Uterus (tissue), 4 donors: Measurements from ENCODE around the gene PIK3CB. TPM values are rescaled to one million over a fixed set of nuclear protein-coding genes. Genes with fewer than 3 reads are reported as not detected.

ENCODE experiments used
- DNase-seq, 2 donors: peaks; one replicate each; pipeline ENCODE4 v3.0.0-alpha.2; 2019 to 2020
- H3K27ac ChIP-seq, 2 donors: fragments of 200-600 bp; sonication (generic); 1 replicate in 1 of 2; 2 replicates in 1 of 2; pipeline ENCODE4 v1.5.1; 2016 to 2018
- H3K27me3 ChIP-seq, 2 donors: fragments of 200-600 bp; sonication (generic); one replicate each; pipeline ENCODE4 v1.5.1; 2018 to 2019; ENCODE audit warnings: control low read depth in 1 of 2
- H3K36me3 ChIP-seq, 2 donors: fragments of 200-600 bp; sonication (generic); one replicate each; pipeline ENCODE4 v1.5.1; 2019; ENCODE audit warnings: control low read depth in 1 of 2
- H3K4me1 ChIP-seq, 2 donors: fragments of 200-600 bp; sonication (generic); one replicate each; pipeline ENCODE4 v1.5.1; 2018 to 2019; ENCODE audit warnings: control low read depth in 1 of 2
- H3K4me3 ChIP-seq, 2 donors: fragments of 200-600 bp; sonication (generic); 1 replicate in 1 of 2; 2 replicates in 1 of 2; pipeline ENCODE4 v1.5.1; 2018 to 2019; ENCODE audit warnings: mild to moderate bottlenecking in 1 of 2
- H3K9me3 ChIP-seq, 2 donors: fragments of 200-600 bp; sonication (generic); one replicate each; pipeline ENCODE4 v1.5.1; 2019; ENCODE audit warnings: control low read depth in 1 of 2
- POLR2A ChIP-seq, 2 donors: fragments of 450-650 bp; IDR thresholded peaks; one replicate each; pipeline ENCODE4 v1.6.1; 2016; ENCODE audit warnings: antibody characterized with exemption in 2 of 2, mild to moderate bottlenecking in 1 of 2, moderate library complexity in 1 of 2
- intact Hi-C: fragments of 100-400 bp; cut with DNase I; formaldehyde crosslinking; loops from one replicate; pipeline ENCODE4 v1.15.1; 2023; ENCODE audit warnings: low total_unique reads
- total RNA-seq, 4 donors: library from RNA; depleted of rRNA in 3 of 4; stranded (reverse); fragments of >200 nt in 3 of 4; gene quantifications; one replicate each; pipeline versions ENCODE4 v1.1.0 to v1.2.4, GENCODE V29; 2014 to 2023
- TF ChIP-seq, protein P1 (sequence below), 4 experiments: fragments of 200-600 bp in 2 of 4; fragments of 450-650 bp in 2 of 4; sonication (generic) in 2 of 4; IDR thresholded peaks; one replicate each; pipeline ENCODE4 v1.5.1; 2016 to 2019; ENCODE audit warnings: antibody characterized with exemption in 4 of 4, mild to moderate bottlenecking in 2 of 4, moderate library complexity in 1 of 4
- donor health status: DM: yes; HTN: yes; CAD: no.

PIK3CB gene
- total RNA-seq, 4 donors from 2014 or later = 5.6 to 37.5 (median 17.0) TPM

DNA sequence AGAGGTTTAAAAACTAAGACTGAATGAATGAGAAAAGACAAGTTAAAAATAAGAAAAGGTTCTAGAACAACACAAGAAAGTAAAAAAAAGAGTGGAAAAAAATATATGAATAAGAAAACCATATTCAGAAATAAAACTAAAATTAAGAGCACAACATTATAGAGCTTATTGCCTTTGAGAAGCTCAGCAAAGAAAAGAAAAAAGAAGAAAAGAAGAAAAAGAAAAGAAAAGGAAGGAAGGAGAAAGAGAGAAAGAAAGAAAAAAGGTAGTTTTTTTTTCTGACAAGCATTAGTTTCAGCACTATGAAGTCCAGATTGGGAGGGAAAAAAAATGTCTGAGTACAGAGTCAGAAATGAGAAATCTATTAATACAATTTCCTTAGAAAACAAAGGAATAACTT is 144.7 kb downstream of the PIK3CB start:
- intact Hi-C loops = no loop called here
- Histone ChIP-seq H3K4me1 (no peaks in the 10 kb centered on the region), H3K4me3 (no peak overlapping the region), H3K9me3 (no peaks in the 10 kb centered on the region), H3K27ac (no peak overlapping the region), H3K36me3 (no peaks in the 10 kb centered on the region), H3K27me3 (no peaks in the 10 kb centered on the region)
- TF ChIP-seq, protein P1, sequence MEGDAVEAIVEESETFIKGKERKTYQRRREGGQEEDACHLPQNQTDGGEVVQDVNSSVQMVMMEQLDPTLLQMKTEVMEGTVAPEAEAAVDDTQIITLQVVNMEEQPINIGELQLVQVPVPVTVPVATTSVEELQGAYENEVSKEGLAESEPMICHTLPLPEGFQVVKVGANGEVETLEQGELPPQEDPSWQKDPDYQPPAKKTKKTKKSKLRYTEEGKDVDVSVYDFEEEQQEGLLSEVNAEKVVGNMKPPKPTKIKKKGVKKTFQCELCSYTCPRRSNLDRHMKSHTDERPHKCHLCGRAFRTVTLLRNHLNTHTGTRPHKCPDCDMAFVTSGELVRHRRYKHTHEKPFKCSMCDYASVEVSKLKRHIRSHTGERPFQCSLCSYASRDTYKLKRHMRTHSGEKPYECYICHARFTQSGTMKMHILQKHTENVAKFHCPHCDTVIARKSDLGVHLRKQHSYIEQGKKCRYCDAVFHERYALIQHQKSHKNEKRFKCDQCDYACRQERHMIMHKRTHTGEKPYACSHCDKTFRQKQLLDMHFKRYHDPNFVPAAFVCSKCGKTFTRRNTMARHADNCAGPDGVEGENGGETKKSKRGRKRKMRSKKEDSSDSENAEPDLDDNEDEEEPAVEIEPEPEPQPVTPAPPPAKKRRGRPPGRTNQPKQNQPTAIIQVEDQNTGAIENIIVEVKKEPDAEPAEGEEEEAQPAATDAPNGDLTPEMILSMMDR (IDR thresholded peaks at IDR 0.05) = no peak
- no peak for TF ChIP-seq POLR2A (IDR thresholded peaks at IDR 0.05)
- no peak for DNase-seq

DNA sequence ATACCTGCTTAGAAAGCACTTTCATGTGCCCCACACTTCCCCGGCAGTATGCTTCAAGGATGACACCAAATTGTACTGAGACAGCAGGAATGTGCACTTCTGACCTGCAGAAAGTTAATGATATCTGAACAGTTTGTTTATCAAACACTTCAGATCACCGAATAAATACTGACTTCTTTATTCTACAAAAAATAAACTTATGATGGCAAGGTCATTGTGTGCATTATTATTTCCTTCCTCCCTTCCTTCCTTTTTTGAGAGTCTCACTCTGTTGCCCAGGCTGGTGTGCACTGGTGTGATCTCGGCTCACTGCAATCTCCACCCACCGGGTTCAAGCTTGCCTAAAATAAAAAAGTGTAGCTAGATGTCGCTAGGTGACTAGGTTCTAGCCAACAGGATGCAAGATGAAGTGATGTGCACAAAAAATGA is 145.8 kb downstream of the PIK3CB start:
- no peaks in the 10 kb centered on the region for H3K9me3 ChIP-seq
- TF ChIP-seq POLR2A (IDR thresholded peaks at IDR 0.05) = no peak
- TF ChIP-seq, protein P1 (IDR thresholded peaks at IDR 0.05) = no peak
- H3K27ac ChIP-seq = no peak overlapping the region
- no peaks in the 10 kb centered on the region for H3K36me3 ChIP-seq
- H3K27me3 ChIP-seq = no peaks in the 10 kb centered on the region
- no peak overlapping the region for H3K4me3 ChIP-seq
- H3K4me1 ChIP-seq = no peaks in the 10 kb centered on the region
- no peak for DNase-seq
- intact Hi-C loops = no loop called here

DNA sequence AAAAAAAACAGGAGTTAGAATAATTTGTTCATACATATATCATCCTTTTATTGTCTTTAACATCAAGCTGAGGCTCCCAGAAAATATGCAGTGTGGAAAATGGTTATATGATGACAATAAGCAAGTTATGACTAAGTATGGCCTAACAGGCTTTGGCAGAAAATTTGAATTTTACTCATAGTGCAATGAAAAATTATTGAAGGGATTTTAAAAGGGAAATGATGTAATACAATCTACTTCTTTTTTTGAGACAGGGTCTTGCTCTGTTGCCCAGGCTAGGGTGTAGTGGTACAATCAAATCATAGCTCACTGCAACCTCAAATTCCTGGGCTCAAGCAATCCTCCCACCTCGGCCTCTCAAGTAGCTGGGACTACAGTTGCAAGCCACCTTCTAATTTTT is 147.5 kb downstream of the PIK3CB start:
- TF ChIP-seq, protein P1 (IDR thresholded peaks at IDR 0.05) = no peak
- TF ChIP-seq POLR2A (IDR thresholded peaks at IDR 0.05) = no peak
- no peak for DNase-seq
- Histone ChIP-seq H3K27me3 (no peaks in the 10 kb centered on the region), H3K4me3 (no peak overlapping the region), H3K36me3 (no peaks in the 10 kb centered on the region), H3K9me3 (no peaks in the 10 kb centered on the region), H3K4me1 (no peaks in the 10 kb centered on the region), H3K27ac (no peak overlapping the region)
- intact Hi-C loops = no loop called here

DNA sequence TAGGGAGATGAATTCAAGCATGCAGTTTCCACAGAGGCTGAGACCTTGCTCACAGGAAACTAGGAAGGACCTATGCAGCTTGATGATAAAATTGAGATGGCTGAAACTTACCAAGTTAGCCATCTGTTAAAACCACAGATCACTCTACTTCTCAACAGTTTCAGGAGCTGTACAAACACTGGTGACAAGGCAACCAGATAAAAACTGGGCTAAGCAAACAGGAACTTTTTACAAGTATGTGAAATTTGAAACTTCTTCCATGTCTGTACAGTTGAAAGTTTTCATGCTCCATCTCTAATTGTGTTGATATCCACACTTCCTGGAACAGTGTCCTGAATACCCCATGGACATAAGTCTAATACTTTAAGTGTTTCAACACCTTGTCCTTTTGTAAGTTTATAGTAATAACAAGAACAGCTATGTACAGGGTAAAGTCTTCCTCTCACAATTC is 147.9 kb downstream of the PIK3CB start:
- no peak for TF ChIP-seq POLR2A (IDR thresholded peaks at IDR 0.05)
- TF ChIP-seq, protein P1 (IDR thresholded peaks at IDR 0.05) = no peak
- DNase-seq = no peak
- no peaks in the 10 kb centered on the region for H3K36me3 ChIP-seq
- H3K27ac ChIP-seq = no peak overlapping the region
- H3K4me1 ChIP-seq = no peaks in the 10 kb centered on the region
- H3K4me3 ChIP-seq = no peak overlapping the region
- no peaks in the 10 kb centered on the region for H3K9me3 ChIP-seq
- H3K27me3 ChIP-seq = no peaks in the 10 kb centered on the region
- intact Hi-C loops = no loop called here

DNA sequence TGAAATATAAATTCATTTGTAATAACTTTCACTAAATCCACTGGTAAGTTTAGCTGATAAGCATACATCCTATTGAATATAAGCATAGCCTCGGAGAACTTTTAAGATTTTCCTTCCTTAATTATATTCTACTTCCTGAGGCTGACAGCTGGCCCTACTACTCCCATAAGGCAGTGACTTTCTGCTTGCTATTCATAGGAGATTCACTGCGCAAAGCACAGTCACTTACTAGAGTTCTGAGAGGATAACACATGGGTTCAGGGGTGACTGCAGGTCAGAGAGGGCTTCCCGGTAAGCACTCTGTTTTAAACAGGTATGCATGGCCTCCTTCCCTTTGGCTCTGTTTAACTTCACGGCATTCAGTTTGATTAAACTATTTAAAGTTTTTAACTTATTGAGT is 150.3 kb downstream of the PIK3CB start:
- no peaks in the 10 kb centered on the region for H3K27me3 ChIP-seq
- DNase-seq = no peak
- no peak overlapping the region for H3K27ac ChIP-seq
- H3K36me3 ChIP-seq = no peaks in the 10 kb centered on the region
- intact Hi-C loops = no loop called here
- H3K9me3 ChIP-seq = no peaks in the 10 kb centered on the region
- no peak overlapping the region for H3K4me3 ChIP-seq
- H3K4me1 ChIP-seq = no peaks in the 10 kb centered on the region
- no peak for TF ChIP-seq POLR2A (IDR thresholded peaks at IDR 0.05)
- TF ChIP-seq, protein P1 (IDR thresholded peaks at IDR 0.05) = no peak
